D721Med (cell line): ENCODE data around the gene RBM19.

Source experiments
- DNase-seq: peaks from one replicate; pipeline ENCODE4 v3.0.0; 2011; ENCODE audit warnings: low spot score; ENCODE audit not compliant: insufficient read length
- FAIRE-seq: peaks from 2 replicates; lab custom pipeline; 2011; peaks lifted over from hg19 to GRCh38; lab: Jason Lieb, UNC
- CTCF ChIP-seq: IDR thresholded peaks from 2 replicates; pipeline ENCODE4 v1.5.1; 2012; ENCODE audit warnings: mild to moderate bottlenecking, control low read depth; ENCODE audit not compliant: insufficient read depth; ENCODE audit errors: missing control alignments

Gene RBM19

GRCh38 chr12:113835433-113835832 lies 130.7 kb downstream of the RBM19 start:
- no peak for DNase-seq
- no peak for TF ChIP-seq CTCF
- no peak for FAIRE-seq

- no peak for DNase-seq
- no peak for FAIRE-seq
- no peak for TF ChIP-seq CTCF
These were observed 132.7 kb downstream of the RBM19 start for GRCh38 chr12:113833422-113833821.

GRCh38 chr12:113831476-113831875 lies 134.6 kb downstream of the RBM19 start:
- TF ChIP-seq CTCF, result no peak
- FAIRE-seq (no peak), DNase-seq (no peak)

GRCh38 chr12:113831016-113831415 lies 135.1 kb downstream of the RBM19 start:
- TF ChIP-seq CTCF, result no peak
- FAIRE-seq (no peak), DNase-seq (no peak)

- FAIRE-seq, result no peak
- no peak for TF ChIP-seq CTCF
These were observed 136.9 kb downstream of the RBM19 start for GRCh38 chr12:113829212-113829611.

GRCh38 chr12:113827539-113828114 lies 138.5 kb downstream of the RBM19 start:
- DNase-seq (no peak), FAIRE-seq (no peak)
- TF ChIP-seq CTCF, result no peak

More at GRCh38 chr12:113829212-113829611, 136.9 kb downstream of the RBM19 start:
- no peak for DNase-seq

GRCh38 chr12:113826805-113827538 lies 139.2 kb downstream of the RBM19 start:
- no peak for TF ChIP-seq CTCF
- no peak for FAIRE-seq
- DNase-seq, result no peak
